ENCODE data around the gene DGCR2. TPM values are rescaled to one million over a fixed set of nuclear protein-coding genes. Genes with fewer than 3 reads are reported as not detected.

The DGCR2 gene
- total and polyA plus RNA-seq, 10 of the 15 experiments (the other 5 are each of a cell fraction or from before 2014, with no cell fraction given) = 0.19 to 28.4 (median 16.0) TPM

- no peak for TF ChIP-seq CREM (IDR thresholded peaks at IDR 0.05; ENCODE audit: low read depth)
These were observed 1.7 kb upstream of the DGCR2 start (continued) for GRCh38 chr22:19123936-19124335.

GRCh38 chr22:19122752-19123492 is 710 bp upstream of the DGCR2 start:
- ATAC-seq = peak; percentile 2; the same call in 2 of the 3 replicates
- TF ChIP-seq BHLHE40 (IDR thresholded peaks at IDR 0.05; ENCODE audit: borderline replicate concordance in 1 of 2, low read depth in 2 of 2, low read length in 1 of 2) (peak in 1 of 2 experiments; percentile 46; a peak in 2 of 4 replicates), DPF2 (IDR thresholded peaks at IDR 0.05) (no peak)
- peaks cover 0 to 3% of the 10 kb centered on the region in 2 experiments; a peak in 1 of 4 replicates for H3K36me3 ChIP-seq (ENCODE audit: control insufficient read depth in 2 of 2, insufficient read depth in 2 of 2, low read length in 1 of 2)
- WGBS (ENCODE audit: insufficient coverage, insufficient replicate concordance, low lambda C conversion rate, missing lambda C conversion rate) = 37% methylated on average over 19 of the region's 27 CpGs
- peak overlapping the region; percentile 48 for H3K4me2 ChIP-seq (ENCODE audit: control insufficient read depth, insufficient read depth)
- peak overlapping the region; percentile 57 for H2AFZ ChIP-seq (ENCODE audit: control insufficient read depth, low read depth, low read length)
- ChIA-PET SMC1A (ENCODE audit: uncharacterized antibody, unreplicated experiment) (no interaction called here), RAD21 (ENCODE audit: unreplicated experiment) (interaction anchor here (1.1 kb wide), 1 partner anchor 12 kb away, joined by 3 read pairs; no protein-coding TSS in a partner anchor), CTCF (interaction anchor here (0.6 to 2.1 kb wide), 4 partner anchors 12 to 508 kb away, joined by 3 to 7 read pairs (median 4); partner anchors contain the start of gene ESS2), POLR2A (interaction anchor here (1.4 to 2.5 kb wide), 2 partner anchors 10 to 21 kb away, joined by 6 to 7 read pairs; partner anchors contain the start of gene ESS2)
- H3K4me1 ChIP-seq (ENCODE audit: control insufficient read depth, insufficient read depth, low read length) = peaks cover 22% of the 10 kb centered on the region
- DNase-seq (ENCODE audit: low read depth, low spot score) = no peak
- no peak for FAIRE-seq
- no peak overlapping the region for H3K27ac ChIP-seq (ENCODE audit: control insufficient read depth, insufficient read depth)
- intact Hi-C loops (cut with micrococcal nuclease; ENCODE audit: unreplicated experiment) = loop anchor here (1.0 kb wide), 1 partner anchor 21 kb away; the partner anchor contains the start of gene ESS2
- H3K27me3 ChIP-seq (replicated peaks in 1 of 2; ENCODE audit: control insufficient read depth in 2 of 2, insufficient read depth in 2 of 2, low read length in 1 of 2) = no peaks in the 10 kb centered on the region; a peak in 1 of 4 replicates
- BruUV-seq (replicated peaks) = no TSS peak
- H3K79me2 ChIP-seq (ENCODE audit: control insufficient read depth, insufficient read depth, low read length) = peaks cover 40% of the 10 kb centered on the region
- peak overlapping the region; percentile 60; the same call in 1 of the 2 replicates for H3K4me3 ChIP-seq
- in situ Hi-C loops (cut with MboI) = no loop called here
- H3K9me3 ChIP-seq (replicated peaks; ENCODE audit: control insufficient read depth, insufficient read depth, low read length) = no peaks in the 10 kb centered on the region
- no peaks in the 10 kb centered on the region; the same call in none of the 2 replicates for H4K20me1 ChIP-seq (ENCODE audit: control insufficient read depth, insufficient read depth)
- H3K9ac ChIP-seq (ENCODE audit: control insufficient read depth, insufficient read depth, low read length) = no peak overlapping the region
